Measurements from ENCODE around the gene DHX35. TPM values are rescaled to one million over a fixed set of nuclear protein-coding genes. Genes with fewer than 3 reads are reported as not detected.

The DHX35 gene
- total and polyA plus RNA-seq, 8 donors: 4.7 to 33.8 (median 8.8) TPM

- TF ChIP-seq POLR2AphosphoS5 (IDR thresholded peaks at IDR 0.05) (no peak), EP300 (IDR thresholded peaks at IDR 0.05) (no peak), POLR2A (IDR thresholded peaks at IDR 0.05) (no peak), CTCF (IDR thresholded peaks at IDR 0.05) (no peak)
- no peaks in the 10 kb centered on the region for H3K27me3 ChIP-seq
- peaks cover 0 to 5% (median 0%) of the 10 kb centered on the region in 4 donors for H3K4me1 ChIP-seq
- H3K4me3 ChIP-seq: no peak overlapping the region
- intact Hi-C loops (cut with DNase I; ENCODE audit: low total_unique reads): no loop called here
- WGBS, 5 donors: 73 to 82% (median 78%) methylated on average over 2 of the region's 2 CpGs
- H3K36me3 ChIP-seq: peaks cover 20 to 100% (median 91%) of the 10 kb centered on the region in 4 donors
- no peaks in the 10 kb centered on the region for H3K9me3 ChIP-seq
- no peak overlapping the region for H3K27ac ChIP-seq
- DNase-seq: no peak
These were observed 51.5 kb downstream of the DHX35 start for GRCh38 chr20:39013662-39014109.

- no peak for DNase-seq
- H3K4me1 ChIP-seq: no peaks in the 10 kb centered on the region
- H3K36me3 ChIP-seq: peaks cover 13 to 100% (median 87%) of the 10 kb centered on the region in 4 donors
- no peak overlapping the region for H3K4me3 ChIP-seq
- 89 to 96% (median 93%) methylated on average over 3 of the region's 3 CpGs for WGBS, 5 donors
- H3K27ac ChIP-seq: no peak overlapping the region
- no peaks in the 10 kb centered on the region for H3K9me3 ChIP-seq
- H3K27me3 ChIP-seq: no peaks in the 10 kb centered on the region
- TF ChIP-seq POLR2A (IDR thresholded peaks at IDR 0.05): no peak
- TF ChIP-seq CTCF (IDR thresholded peaks at IDR 0.05): no peak
- TF ChIP-seq EP300 (IDR thresholded peaks at IDR 0.05): no peak
- no peak for TF ChIP-seq POLR2AphosphoS5 (IDR thresholded peaks at IDR 0.05)
- intact Hi-C loops (cut with DNase I; ENCODE audit: low total_unique reads): no loop called here
These were observed 53.9 kb downstream of the DHX35 start for GRCh38 chr20:39016041-39016440.

- intact Hi-C loops (cut with DNase I; ENCODE audit: low total_unique reads): no loop called here
- no peak for DNase-seq
- H3K4me1 ChIP-seq: no peaks in the 10 kb centered on the region
- no peak overlapping the region for H3K4me3 ChIP-seq
- H3K27ac ChIP-seq: no peak overlapping the region
- H3K27me3 ChIP-seq: no peaks in the 10 kb centered on the region
- no peak for TF ChIP-seq POLR2AphosphoS5 (IDR thresholded peaks at IDR 0.05)
- TF ChIP-seq CTCF (IDR thresholded peaks at IDR 0.05): no peak
- no peak for TF ChIP-seq POLR2A (IDR thresholded peaks at IDR 0.05)
- no peak for TF ChIP-seq EP300 (IDR thresholded peaks at IDR 0.05)
- 81 to 93% (median 85%) methylated on average over 2 of the region's 2 CpGs for WGBS, 5 donors
- H3K9me3 ChIP-seq: no peaks in the 10 kb centered on the region
- H3K36me3 ChIP-seq: peaks cover 15 to 100% (median 87%) of the 10 kb centered on the region in 4 donors
These were observed 54.4 kb downstream of the DHX35 start for GRCh38 chr20:39016506-39016905.

GRCh38 chr20:39019027-39019426 lies 56.9 kb downstream of the DHX35 start:
- Histone ChIP-seq H3K4me3 (no peak overlapping the region), H3K9me3 (no peaks in the 10 kb centered on the region), H3K4me1 (no peaks in the 10 kb centered on the region), H3K27ac (no peak overlapping the region), H3K36me3 (peaks cover 37 to 100% (median 89%) of the 10 kb centered on the region in 4 donors), H3K27me3 (no peaks in the 10 kb centered on the region)
- TF ChIP-seq POLR2AphosphoS5 (IDR thresholded peaks at IDR 0.05) (no peak), POLR2A (IDR thresholded peaks at IDR 0.05) (no peak), CTCF (IDR thresholded peaks at IDR 0.05) (no peak), EP300 (IDR thresholded peaks at IDR 0.05) (no peak)
- 89 to 96% (median 93%) methylated on average over 3 of the region's 3 CpGs for WGBS, 5 donors
- intact Hi-C loops (cut with DNase I; ENCODE audit: low total_unique reads): no loop called here
- DNase-seq: no peak

Measured in stomach (tissue), 9 donors.